Muscle of back (tissue), 11 donors: ENCODE measurements around the gene NKX2-2. TPM values are rescaled to one million over a fixed set of nuclear protein-coding genes. Genes with fewer than 3 reads are reported as not detected.

ENCODE experiments used
- DNase-seq, 3 donors: peaks; one replicate each; pipeline versions ENCODE4 v3.0.0 to v3.0.0-alpha.2; 2013
- polyA plus RNA-seq, 10 donors: library from polyadenylated mRNA; unstranded; fragments of 120-200 nt; gene quantifications; one replicate each; pipeline ENCODE4 v1.2.1, GENCODE V29; 2013; ENCODE audit not compliant: insufficient read length in 10 of 10

The NKX2-2 gene
- polyA plus RNA-seq, 10 donors, result 0.11 to 0.32 (median 0.20) TPM; not detected in 3

- DNase-seq, result no peak
Measured at GRCh38 chr20:21521596-21522480, 8.0 kb upstream of the NKX2-2 start.

- DNase-seq, result no peak
Measured at GRCh38 chr20:21520702-21521595, 7.1 kb upstream of the NKX2-2 start.

GRCh38 chr20:21519136-21519584 lies 5.3 kb upstream of the NKX2-2 start:
- DNase-seq, result no peak

GRCh38 chr20:21518292-21518991 lies 4.6 kb upstream of the NKX2-2 start:
- DNase-seq, result no peak

GRCh38 chr20:21517566-21518277 lies 3.9 kb upstream of the NKX2-2 start:
- DNase-seq, result no peak

- no peak for DNase-seq
Measured at GRCh38 chr20:21516861-21517565, 3.1 kb upstream of the NKX2-2 start.

GRCh38 chr20:21516180-21516567 lies 2.3 kb upstream of the NKX2-2 start:
- no peak for DNase-seq

- DNase-seq, result no peak
Measured at GRCh38 chr20:21515300-21516179, 1.7 kb upstream of the NKX2-2 start.

- no peak for DNase-seq
Measured at GRCh38 chr20:21514553-21515251, 838 bp upstream of the NKX2-2 start.

GRCh38 chr20:21513181-21513663 lies 642 bp downstream of the NKX2-2 start:
- no peak for DNase-seq

- DNase-seq, result no peak
Measured at GRCh38 chr20:21512634-21513180, 1.2 kb downstream of the NKX2-2 start.

GRCh38 chr20:21511850-21512633 lies 1.8 kb downstream of the NKX2-2 start:
- no peak for DNase-seq

- DNase-seq, result no peak
Measured at GRCh38 chr20:21511485-21511849, 2.4 kb downstream of the NKX2-2 start.

GRCh38 chr20:21510414-21511384 lies 3.2 kb downstream of the NKX2-2 start:
- DNase-seq, result no peak

GRCh38 chr20:21509597-21510371 lies 4.1 kb downstream of the NKX2-2 start:
- peak in 2 of 3 donors; percentile 16 to 43 for DNase-seq
